Measurements from ENCODE around the gene CD200.
A peak's percentile ranks its signal among the peaks of the same experiment; 100 is the strongest.

CD200 gene, protein sequence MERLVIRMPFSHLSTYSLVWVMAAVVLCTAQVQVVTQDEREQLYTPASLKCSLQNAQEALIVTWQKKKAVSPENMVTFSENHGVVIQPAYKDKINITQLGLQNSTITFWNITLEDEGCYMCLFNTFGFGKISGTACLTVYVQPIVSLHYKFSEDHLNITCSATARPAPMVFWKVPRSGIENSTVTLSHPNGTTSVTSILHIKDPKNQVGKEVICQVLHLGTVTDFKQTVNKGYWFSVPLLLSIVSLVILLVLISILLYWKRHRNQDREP

DNA sequence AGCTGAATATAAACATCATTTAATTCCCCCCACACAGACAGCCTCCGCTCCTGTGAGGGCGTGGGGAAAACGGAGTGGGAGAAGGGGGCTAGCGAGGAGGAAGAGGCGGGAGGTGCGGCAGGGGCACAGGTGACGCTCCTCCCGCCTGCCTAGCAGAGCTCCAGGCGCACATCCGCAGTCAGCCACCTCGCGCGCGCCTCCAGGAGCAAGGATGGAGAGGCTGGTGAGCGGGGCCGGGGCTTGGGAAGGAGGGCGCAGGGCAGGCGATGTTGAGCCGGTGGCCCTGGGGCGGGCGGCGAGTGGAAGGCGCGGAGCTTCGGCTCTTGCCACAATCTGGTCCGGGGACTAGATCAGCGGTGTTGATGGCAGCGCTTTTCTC is at the start of gene CD200:
TSS of gene CD200 (plus strand) at position 155 of the 379 bp plus-strand sequence. CDS start at position 212, 57 bp downstream.
- DNase-seq = peak; percentile 33

- no peak for DNase-seq
Measured at GRCh38 chr3:112289011-112289410, 43.9 kb upstream of the CD200 start.

- peak; percentile 1 for DNase-seq
Measured at GRCh38 chr3:112293368-112294321, 39.3 kb upstream of the CD200 start, which contains the start of gene SLC9C1. Gene SLC9C1, minus strand, starts transcription at chr3:112294216. Its CDS starts 7,425 bp downstream, at chr3:112286791.

GRCh38 chr3:112297714-112298113 is 35.2 kb upstream of the CD200 start:
- DNase-seq = no peak

DNA sequence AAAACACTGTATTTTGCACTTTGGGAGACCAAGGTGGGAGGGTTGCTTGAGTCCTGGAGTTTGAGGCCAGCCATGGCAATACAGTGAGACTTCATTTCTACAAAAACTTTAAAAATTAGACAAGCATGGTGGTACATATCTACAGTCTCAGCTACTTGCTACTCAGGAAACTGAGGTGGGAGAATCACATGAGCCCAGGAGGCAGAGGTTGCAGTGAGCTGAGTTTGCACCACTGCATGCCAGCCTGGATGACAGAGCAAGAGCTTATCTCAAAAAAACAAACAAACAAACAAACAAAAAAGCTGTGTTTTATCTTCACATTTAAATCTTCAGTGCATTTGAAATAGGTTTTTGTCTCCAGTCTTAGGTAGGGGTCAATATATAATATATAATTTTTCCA is 34.2 kb upstream of the CD200 start:
- no peak for DNase-seq

DNA sequence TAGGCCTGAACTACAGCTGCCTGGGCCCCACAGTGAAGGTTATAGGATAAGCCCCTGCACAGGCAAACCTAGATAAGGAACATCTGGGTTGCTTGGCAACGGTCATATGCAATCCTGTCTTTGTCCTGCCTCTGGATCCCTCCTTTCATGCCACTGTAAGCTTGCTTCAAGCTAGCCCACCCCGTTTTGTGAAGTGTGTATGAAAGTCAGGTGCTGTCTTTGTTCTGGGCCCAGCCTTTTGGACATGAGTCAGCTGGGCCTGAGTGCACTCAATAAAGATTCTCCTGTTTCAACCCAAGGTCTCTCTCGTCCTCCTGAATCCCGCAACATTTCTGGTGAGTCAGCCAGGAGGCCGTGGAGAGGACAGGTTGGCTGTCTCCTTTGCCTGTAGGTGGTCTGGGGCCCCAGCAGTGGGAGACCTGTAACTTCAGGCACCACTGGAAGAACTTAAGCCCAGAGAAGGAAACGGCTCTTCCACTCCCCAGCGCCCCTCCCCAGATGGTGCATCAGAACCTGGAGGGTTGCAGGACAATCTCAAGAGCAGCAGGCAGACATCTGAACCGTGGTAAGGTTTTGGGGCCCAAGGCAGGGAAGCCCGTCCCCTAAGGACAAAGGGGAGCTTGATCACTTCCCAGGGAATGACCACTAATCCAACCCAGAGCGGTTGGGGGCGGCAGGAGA is 30.7 kb upstream of the CD200 start:
- DNase-seq = no peak

DNA sequence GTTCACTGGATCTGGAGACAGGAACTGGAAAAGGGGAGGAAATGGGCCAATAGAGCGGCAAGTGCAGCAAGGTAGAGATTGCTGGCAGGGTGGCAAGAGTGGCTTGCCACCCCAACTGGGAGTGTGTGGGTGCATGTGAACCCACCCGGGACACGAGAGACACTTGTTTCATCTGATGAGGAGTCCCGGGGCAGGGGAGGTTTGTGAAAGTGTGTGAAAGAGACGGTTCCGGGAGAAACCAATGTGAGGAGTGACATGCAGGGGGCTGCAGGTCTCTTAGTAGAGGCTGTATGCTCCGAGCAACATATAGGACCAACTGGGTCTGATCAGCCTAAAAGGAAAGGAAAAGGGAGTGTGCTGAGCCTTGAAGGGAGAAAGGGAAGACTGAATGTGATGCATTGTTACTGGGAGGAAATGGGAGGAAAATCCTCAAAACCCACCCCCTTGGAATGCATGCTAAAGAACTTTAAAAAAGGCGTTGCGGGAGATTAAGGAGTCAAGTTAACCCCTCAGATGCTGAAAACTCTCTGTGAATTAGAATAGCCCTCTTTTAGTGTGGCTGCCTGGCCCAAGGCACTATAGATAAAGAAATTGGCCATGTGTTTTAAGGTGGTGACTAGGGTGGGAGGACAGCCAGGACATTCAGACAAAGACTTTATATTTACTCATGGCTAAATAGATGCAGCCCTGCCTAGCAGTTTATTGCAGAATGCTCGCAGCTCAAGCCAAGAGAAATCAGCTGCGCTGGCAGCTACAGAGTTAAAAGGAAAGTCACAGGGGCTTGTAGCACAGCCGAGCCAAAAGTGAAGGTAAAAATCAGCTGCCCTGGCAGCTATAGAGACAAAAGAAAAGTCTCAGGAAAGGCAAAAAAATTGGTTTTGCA is 29.8 kb upstream of the CD200 start:
- DNase-seq = no peak

- DNase-seq = no peak
Measured at GRCh38 chr3:112303764-112304325, 29.1 kb upstream of the CD200 start.

GRCh38 chr3:112304611-112305010 is 28.3 kb upstream of the CD200 start:
- no peak for DNase-seq

- DNase-seq = no peak
Measured at GRCh38 chr3:112306825-112307224, 26.1 kb upstream of the CD200 start.

GRCh38 chr3:112307557-112307956 is 25.4 kb upstream of the CD200 start:
- no peak for DNase-seq

DNA sequence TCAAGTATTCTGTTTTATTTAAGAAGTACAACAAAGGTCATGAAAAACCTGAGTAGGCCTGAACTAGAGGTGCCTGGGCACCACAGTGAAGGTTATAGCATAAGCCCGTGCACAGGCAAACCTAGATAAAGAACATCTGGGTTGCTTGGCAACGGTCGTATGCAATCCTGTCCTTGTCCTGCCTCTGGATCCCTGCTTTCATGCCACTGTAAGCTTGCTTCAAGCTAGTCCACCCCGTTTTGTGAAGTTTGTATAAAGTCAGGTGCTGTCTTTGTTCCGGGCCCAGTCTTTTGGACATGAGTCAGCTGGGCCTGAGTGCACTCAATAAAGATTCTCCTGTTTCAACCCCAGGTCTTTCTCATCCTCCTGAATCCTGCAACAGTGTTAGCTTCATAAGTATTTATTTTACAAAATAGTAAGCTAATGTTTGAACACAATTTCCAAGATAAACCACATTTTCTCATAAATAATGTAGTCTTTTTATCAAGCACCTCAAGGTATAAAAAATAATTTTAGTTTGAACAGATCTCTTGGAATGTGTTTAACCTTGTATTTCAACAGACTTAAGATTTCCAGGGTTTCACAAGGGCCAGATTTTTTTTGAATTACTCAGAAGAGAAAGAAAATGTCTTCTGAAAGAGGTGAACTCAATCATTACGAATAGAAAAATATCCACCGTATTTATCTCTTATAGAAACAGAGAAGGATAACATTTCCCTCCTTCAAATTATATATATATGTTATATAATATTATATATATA is 24.6 kb upstream of the CD200 start:
- DNase-seq = no peak

GRCh38 chr3:112314649-112315048 is 18.3 kb upstream of the CD200 start:
- DNase-seq = no peak

DNA sequence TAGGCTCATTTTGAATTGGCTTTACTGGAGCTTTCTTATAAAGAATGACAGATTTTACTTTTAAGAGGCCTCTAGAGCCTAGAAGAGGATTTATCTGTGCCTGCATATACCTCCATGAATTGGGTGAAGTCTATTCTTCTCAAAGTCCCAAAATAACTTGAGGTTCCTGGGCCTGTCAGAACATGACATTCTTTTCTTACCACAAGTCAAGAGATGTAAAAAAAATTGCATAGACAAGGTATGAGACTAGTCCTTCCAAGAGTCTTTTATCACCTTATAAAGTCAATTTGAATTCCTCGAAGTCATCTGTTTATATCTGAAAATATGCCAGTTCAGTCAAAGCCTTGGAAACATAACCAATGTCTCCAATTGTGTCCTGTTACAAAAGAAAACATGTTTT is 17.2 kb upstream of the CD200 start:
- DNase-seq = no peak

- no peak for DNase-seq
Measured at GRCh38 chr3:112319516-112320276, 13.3 kb upstream of the CD200 start.

DNA sequence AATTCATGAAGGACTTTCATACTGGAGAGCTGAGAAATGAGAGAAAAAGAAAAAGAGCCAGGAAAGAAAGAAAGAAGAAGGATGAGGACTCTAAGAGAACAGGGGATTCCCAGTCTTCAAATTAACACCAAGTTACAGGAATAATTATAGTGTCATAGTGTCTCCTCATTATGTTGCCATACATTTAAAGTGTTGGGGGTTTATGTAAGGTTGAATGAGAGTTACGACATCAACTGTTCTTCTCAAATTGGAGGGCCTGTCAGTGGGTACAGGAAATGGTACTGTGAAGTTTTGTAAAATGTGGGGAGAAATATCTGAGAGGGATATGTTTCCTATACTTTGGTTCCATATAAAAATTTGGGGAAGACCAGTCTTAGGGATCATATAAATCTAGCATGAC is 12.3 kb upstream of the CD200 start:
- DNase-seq = no peak

DNA sequence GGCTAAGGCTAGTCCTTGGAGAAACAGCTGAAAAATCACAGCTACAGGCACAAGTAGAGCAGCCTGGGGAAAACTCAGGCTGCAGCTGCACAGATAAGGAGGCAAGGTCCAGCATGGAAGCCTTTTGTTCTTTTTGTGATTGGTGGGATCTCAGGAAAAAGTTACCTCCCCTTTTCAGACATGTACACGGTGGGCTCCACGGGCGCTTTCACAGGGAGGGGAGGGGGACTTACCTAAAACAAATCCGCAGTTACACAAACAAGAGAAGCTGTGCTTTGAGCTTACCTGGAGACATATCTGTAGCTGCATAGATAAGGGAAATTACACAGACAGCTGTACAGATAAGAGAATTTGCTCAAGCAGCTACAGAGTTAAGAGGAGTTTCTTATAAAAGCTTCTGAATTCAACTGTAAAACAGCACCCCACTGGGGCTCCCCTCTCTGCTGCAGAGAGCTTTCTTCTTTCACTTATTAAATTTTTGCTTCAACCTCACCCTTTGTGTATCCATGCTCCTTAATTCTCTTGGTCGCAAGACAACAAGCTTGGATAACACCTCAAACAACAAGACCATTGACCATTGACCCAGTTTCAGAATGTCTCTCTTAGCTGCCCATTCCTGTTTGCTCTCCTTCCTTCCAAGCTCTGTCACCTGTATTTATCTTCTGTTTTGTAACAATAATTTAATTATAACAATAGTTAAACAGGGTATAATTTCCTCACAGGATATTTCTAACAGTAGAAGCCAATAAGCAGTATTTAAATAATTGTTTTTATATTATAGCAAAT is 10.9 kb upstream of the CD200 start:
- DNase-seq = no peak

DNA sequence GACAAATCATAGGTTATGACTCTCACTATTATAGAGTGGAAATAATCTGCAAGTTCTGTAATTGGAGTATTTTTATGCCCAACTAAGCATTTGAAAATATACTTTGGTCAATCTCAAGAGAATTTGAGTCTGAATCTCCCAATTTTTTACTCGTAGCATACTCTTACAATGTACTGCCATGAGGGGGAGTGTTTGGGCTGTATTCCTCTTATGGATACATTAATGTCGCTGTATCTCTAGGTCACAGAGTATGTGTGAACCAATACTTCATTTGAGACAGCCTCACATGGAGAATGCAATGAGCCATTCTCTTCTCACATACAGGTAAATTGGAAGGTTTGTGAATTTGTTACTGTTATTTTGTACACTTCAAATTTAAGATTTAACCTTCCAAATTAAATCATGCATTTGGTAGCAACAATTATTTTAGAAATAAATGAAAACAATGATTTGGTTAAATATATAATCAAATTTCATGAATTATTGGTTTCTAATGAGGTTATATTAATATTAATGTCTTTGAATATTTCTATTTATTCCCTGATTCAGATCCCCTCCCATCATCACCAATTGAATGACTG is 5.5 kb upstream of the CD200 start:
- DNase-seq = peak; percentile 37

DNA sequence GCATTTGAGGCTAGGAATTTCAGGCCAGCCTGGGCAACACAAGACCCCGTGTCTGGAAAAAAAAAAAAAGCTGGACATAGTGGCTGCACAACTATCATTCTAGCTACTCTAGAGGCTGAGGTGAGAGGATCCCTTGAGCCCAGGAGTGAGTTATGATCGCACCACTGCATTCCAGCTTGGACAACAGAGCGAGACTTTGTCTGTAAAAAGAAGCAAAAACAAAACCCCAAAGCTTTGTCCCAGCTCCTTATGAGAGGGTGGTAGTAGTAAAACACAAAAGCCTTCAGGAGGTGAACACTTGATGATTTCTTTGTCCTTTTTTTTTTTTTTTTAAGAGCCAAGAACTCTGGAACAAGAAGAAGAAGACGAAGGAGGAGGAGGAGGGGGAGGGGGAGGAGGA is 1.1 kb upstream of the CD200 start:
- DNase-seq = no peak
